ENCODE results near the gene C4orf33. TPM values are rescaled to one million over a fixed set of nuclear protein-coding genes. Genes with fewer than 3 reads are reported as not detected.
"Not testable (repeated sequence)": the region's sequence is repeated elsewhere in the genome, so short reads cannot be mapped to it uniquely, and the experiment has no call there.

Gene C4orf33
- polyA plus RNA-seq (ENCODE audit: insufficient read length), result 7.1 TPM

- DNase-seq (ENCODE audit: low read depth), result peak; percentile 68
Observed at GRCh38 chr4:129095811-129096454, at the start of gene C4orf33. Gene C4orf33 (plus strand): TSS chr4:129096152. CDS start chr4:129102611, 6,459 bp downstream.

- DNase-seq (ENCODE audit: low read depth), result no peak
Observed at GRCh38 chr4:129059028-129059427, 36.9 kb upstream of the C4orf33 start.

- DNase-seq (ENCODE audit: low read depth), result no peak
Observed at GRCh38 chr4:129062580-129062979, 33.4 kb upstream of the C4orf33 start.

GRCh38 chr4:129063640-129064039, 32.3 kb upstream of the C4orf33 start:
- DNase-seq (ENCODE audit: low read depth), result no peak

- no peak for DNase-seq (ENCODE audit: low read depth)
Observed at GRCh38 chr4:129064717-129065116, 31.2 kb upstream of the C4orf33 start.

GRCh38 chr4:129069537-129069936, 26.4 kb upstream of the C4orf33 start:
- DNase-seq (ENCODE audit: low read depth), result not testable (repeated sequence)

GRCh38 chr4:129077326-129077725, 18.6 kb upstream of the C4orf33 start:
- no peak for DNase-seq (ENCODE audit: low read depth)

GRCh38 chr4:129080129-129080528, 15.8 kb upstream of the C4orf33 start:
- no peak for DNase-seq (ENCODE audit: low read depth)

GRCh38 chr4:129082302-129082701, 13.7 kb upstream of the C4orf33 start:
- DNase-seq (ENCODE audit: low read depth), result no peak

GRCh38 chr4:129085472-129085871, 10.5 kb upstream of the C4orf33 start:
- no peak for DNase-seq (ENCODE audit: low read depth)

- DNase-seq (ENCODE audit: low read depth), result no peak
Observed at GRCh38 chr4:129087516-129087915, 8.4 kb upstream of the C4orf33 start.

GRCh38 chr4:129092631-129093190, 3.2 kb upstream of the C4orf33 start:
- DNase-seq (ENCODE audit: low read depth), result peak; percentile 26

GRCh38 chr4:129093191-129093920, 2.6 kb upstream of the C4orf33 start, which contains the start of gene SCLT1:
Gene SCLT1 (minus strand): TSS chr4:129093539. CDS start chr4:129093103, 436 bp downstream.
- DNase-seq (ENCODE audit: low read depth), result peak; percentile 98

GRCh38 chr4:129094347-129094746, 1.6 kb upstream of the C4orf33 start:
- DNase-seq (ENCODE audit: low read depth), result no peak

GRCh38 chr4:129098531-129099001, 2.6 kb downstream of the C4orf33 start:
- DNase-seq (ENCODE audit: low read depth), result no peak

- no peak for DNase-seq (ENCODE audit: low read depth)
Observed at GRCh38 chr4:129109965-129110824, 14.2 kb downstream of the C4orf33 start.

GRCh38 chr4:129110931-129111330, 15.0 kb downstream of the C4orf33 start:
- DNase-seq (ENCODE audit: low read depth), result no peak

GRCh38 chr4:129111919-129112318, 16.0 kb downstream of the C4orf33 start:
- no peak for DNase-seq (ENCODE audit: low read depth)

- DNase-seq (ENCODE audit: low read depth), result no peak
Observed at GRCh38 chr4:129113434-129113833, 17.5 kb downstream of the C4orf33 start.

- no peak for DNase-seq (ENCODE audit: low read depth)
Observed at GRCh38 chr4:129113919-129114318, 18.0 kb downstream of the C4orf33 start.

GRCh38 chr4:129117705-129118104, 21.8 kb downstream of the C4orf33 start:
- no peak for DNase-seq (ENCODE audit: low read depth)

GRCh38 chr4:129126614-129127013, 30.7 kb downstream of the C4orf33 start:
- DNase-seq (ENCODE audit: low read depth), result not testable (repeated sequence)
